Measurements from ENCODE around the gene AP1S3.
A peak's percentile ranks its signal among the peaks of the same experiment; 100 is the strongest.

AP1S3 gene

DNA sequence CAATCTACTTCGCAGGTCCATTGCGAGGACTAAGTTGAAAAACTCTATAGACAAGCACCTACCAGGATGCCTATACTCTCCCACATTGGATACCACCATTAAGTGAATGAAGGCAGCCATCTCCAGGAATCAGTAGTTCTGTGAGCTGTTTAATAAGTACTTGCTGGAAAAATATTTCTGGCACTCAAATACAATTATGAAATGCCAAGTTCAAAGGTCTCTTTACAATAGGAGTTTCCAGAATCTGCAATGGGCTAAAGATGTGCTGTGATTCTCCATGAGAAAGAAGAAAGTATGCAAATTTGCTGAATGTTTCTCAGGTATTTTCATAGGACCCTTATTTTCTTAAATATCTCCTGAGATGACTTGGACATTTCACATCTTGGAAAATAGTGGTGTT, 103.0 kb downstream of the AP1S3 start:
- Histone ChIP-seq H3K27me3 (ENCODE audit: insufficient read depth, low read length) (no peaks in the 10 kb centered on the region), H3K4me3 (ENCODE audit: low read length) (no peak overlapping the region), H3K36me3 (ENCODE audit: insufficient read depth, low read length) (no peaks in the 10 kb centered on the region)

DNA sequence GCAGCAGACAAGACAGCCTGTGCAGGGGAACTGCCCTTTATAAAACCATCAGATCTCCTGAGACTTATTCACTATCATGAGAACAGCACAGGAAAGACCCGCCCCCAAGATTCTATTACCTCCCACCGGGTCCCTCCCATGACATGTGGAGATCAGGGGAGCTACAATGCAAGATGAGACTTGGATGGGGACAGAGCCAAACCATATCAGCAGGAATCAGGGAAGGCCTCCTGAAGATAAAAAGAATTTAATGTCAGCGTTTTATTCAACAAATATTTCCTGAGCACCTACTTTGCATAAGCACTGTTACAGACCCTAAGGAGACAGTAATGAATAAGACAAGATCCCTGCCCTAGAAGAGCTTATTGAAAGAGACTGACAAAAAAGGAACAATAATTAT, 105.0 kb downstream of the AP1S3 start:
- Histone ChIP-seq H3K27me3 (ENCODE audit: insufficient read depth, low read length) (no peaks in the 10 kb centered on the region), H3K36me3 (ENCODE audit: insufficient read depth, low read length) (no peaks in the 10 kb centered on the region), H3K4me3 (ENCODE audit: low read length) (no peak overlapping the region), H2AFZ (ENCODE audit: low read depth, low read length) (no peak overlapping the region), H3K9me3 (ENCODE audit: low read length) (no peaks in the 10 kb centered on the region), H3K4me1 (ENCODE audit: insufficient read depth, low read length) (peaks cover 4% of the 10 kb centered on the region)

More for the DNA sequence above, 103.0 kb downstream of the AP1S3 start:
- Histone ChIP-seq H3K4me1 (ENCODE audit: insufficient read depth, low read length) (no peaks in the 10 kb centered on the region), H2AFZ (ENCODE audit: low read depth, low read length) (no peak overlapping the region), H3K9me3 (ENCODE audit: low read length) (no peaks in the 10 kb centered on the region)

- H3K36me3 ChIP-seq (ENCODE audit: insufficient read depth, low read length), result no peaks in the 10 kb centered on the region
- H3K4me1 ChIP-seq (ENCODE audit: insufficient read depth, low read length), result peaks cover 12% of the 10 kb centered on the region
- no peak overlapping the region for H2AFZ ChIP-seq (ENCODE audit: low read depth, low read length)
These were observed 105.9 kb downstream of the AP1S3 start for GRCh38 chr2:223731503-223731902.

DNA sequence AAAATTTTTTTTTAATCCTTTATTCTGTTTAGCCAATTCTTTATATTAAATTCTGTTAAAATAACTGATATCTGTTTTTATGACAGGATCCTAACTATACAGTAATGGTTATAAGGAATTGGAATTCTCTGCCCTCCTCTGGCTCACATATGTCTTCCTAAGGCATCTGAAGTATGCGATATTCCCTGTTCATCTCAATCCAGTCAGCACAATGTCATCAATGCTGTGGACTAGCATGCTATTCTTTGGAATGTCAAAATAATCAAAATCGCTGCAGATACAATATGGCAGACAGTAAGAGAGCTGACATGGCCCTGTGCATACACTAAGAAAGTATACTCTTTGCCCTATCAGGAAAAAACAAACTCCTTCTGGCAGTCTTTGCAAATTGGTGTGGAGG, 107.6 kb downstream of the AP1S3 start:
- no peak overlapping the region for H2AFZ ChIP-seq (ENCODE audit: low read depth, low read length)
- H3K4me3 ChIP-seq (ENCODE audit: low read length), result no peak overlapping the region
- no peaks in the 10 kb centered on the region for H3K36me3 ChIP-seq (ENCODE audit: insufficient read depth, low read length)
- peaks cover 27% of the 10 kb centered on the region for H3K4me1 ChIP-seq (ENCODE audit: insufficient read depth, low read length)
- no peaks in the 10 kb centered on the region for H3K27me3 ChIP-seq (ENCODE audit: insufficient read depth, low read length)
- H3K9me3 ChIP-seq (ENCODE audit: low read length), result no peaks in the 10 kb centered on the region

More at GRCh38 chr2:223731503-223731902, 105.9 kb downstream of the AP1S3 start:
- Histone ChIP-seq H3K27me3 (ENCODE audit: insufficient read depth, low read length) (no peaks in the 10 kb centered on the region), H3K9me3 (ENCODE audit: low read length) (no peaks in the 10 kb centered on the region), H3K4me3 (ENCODE audit: low read length) (no peak overlapping the region)

DNA sequence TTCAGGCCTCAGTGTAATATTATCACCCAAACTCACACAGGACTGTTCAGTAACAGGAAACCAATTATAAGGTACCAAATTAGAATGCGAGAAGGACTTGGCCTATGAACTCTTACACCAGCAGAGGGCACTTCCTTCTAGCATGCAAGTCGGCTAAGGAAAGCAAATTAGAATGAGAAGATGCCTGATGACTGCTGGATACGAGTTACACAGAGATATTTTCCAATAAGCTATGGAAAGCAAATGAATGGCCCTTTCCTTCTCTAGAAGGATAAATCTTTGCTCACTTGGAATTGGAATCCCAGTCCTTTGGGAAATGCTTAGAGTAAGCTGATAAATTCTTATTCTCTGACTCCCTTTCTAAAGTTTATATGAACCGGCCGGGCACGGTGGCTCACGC, 109.8 kb downstream of the AP1S3 start:
- H3K4me3 ChIP-seq (ENCODE audit: low read length), result no peak overlapping the region

DNA sequence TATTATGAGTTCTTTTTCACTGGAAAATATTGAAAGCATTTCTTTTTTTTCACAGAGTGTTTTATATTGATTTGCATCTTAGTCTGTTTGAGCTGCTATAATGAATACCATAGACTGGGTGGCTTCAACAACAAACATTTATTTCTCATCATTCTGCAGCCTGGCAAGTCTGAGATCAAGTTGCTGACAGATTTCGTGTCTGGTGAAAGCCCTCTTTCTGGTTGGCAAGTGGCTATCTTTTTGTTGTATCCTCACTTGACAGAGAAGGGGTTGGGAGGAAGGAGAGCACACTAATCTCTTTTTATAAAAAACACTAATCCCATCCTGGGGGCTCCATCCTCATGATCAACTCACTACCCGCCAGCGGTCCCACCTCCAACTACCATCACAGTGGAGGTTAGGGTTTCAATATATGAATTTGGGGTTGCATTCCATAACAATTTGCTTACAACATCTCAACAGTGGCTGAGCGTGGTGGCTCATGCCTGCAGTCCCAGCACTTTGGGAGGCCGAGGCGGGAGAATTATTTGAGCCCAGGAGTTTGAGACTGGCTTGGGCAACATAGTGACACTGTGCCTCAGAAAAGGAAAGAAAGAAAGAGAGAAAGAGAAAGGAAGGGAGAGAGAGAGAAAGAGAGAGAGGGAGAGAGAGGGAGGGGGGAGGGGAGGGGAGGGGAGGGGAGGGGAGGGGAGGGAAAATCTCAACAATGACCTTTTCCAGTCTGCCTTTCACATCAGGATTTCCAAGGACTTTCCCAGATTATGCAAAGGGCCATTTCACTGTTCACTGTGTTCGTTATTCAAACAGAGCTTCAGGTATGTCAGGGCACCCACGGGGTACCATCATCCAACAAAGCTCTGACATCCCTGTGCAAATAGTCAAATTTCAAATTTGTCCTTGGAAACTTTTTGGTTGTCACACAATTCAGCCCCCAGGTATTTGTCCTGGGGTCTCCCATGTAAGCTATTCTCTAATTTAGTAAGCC, 111.1 kb downstream of the AP1S3 start:
- no peaks in the 10 kb centered on the region for H3K9me3 ChIP-seq (ENCODE audit: low read length)
- peak overlapping the region; percentile 48 for H2AFZ ChIP-seq (ENCODE audit: low read depth, low read length)
- no peaks in the 10 kb centered on the region for H3K36me3 ChIP-seq (ENCODE audit: insufficient read depth, low read length)
- H3K27me3 ChIP-seq (ENCODE audit: insufficient read depth, low read length), result no peaks in the 10 kb centered on the region
- peak overlapping the region; percentile 52 for H3K4me3 ChIP-seq (ENCODE audit: low read length)
- peaks cover 38% of the 10 kb centered on the region for H3K4me1 ChIP-seq (ENCODE audit: insufficient read depth, low read length)

More for the DNA sequence above, 109.8 kb downstream of the AP1S3 start:
- H3K27me3 ChIP-seq (ENCODE audit: insufficient read depth, low read length), result no peaks in the 10 kb centered on the region
- H2AFZ ChIP-seq (ENCODE audit: low read depth, low read length), result no peak overlapping the region
- no peaks in the 10 kb centered on the region for H3K9me3 ChIP-seq (ENCODE audit: low read length)
- no peaks in the 10 kb centered on the region for H3K36me3 ChIP-seq (ENCODE audit: insufficient read depth, low read length)
- peaks cover 38% of the 10 kb centered on the region for H3K4me1 ChIP-seq (ENCODE audit: insufficient read depth, low read length)

- H3K4me1 ChIP-seq (ENCODE audit: insufficient read depth, low read length), result peaks cover 38% of the 10 kb centered on the region
- no peaks in the 10 kb centered on the region for H3K27me3 ChIP-seq (ENCODE audit: insufficient read depth, low read length)
- H2AFZ ChIP-seq (ENCODE audit: low read depth, low read length), result peak overlapping the region; percentile 48
- H3K4me3 ChIP-seq (ENCODE audit: low read length), result peak overlapping the region; percentile 52
- H3K9me3 ChIP-seq (ENCODE audit: low read length), result no peaks in the 10 kb centered on the region
- H3K36me3 ChIP-seq (ENCODE audit: insufficient read depth, low read length), result no peaks in the 10 kb centered on the region
These were observed 111.9 kb downstream of the AP1S3 start for GRCh38 chr2:223725494-223725893.

GRCh38 chr2:223724861-223725260, 112.5 kb downstream of the AP1S3 start:
- Histone ChIP-seq H3K9me3 (ENCODE audit: low read length) (no peaks in the 10 kb centered on the region), H3K36me3 (ENCODE audit: insufficient read depth, low read length) (no peaks in the 10 kb centered on the region), H3K4me1 (ENCODE audit: insufficient read depth, low read length) (peaks cover 38% of the 10 kb centered on the region), H3K27me3 (ENCODE audit: insufficient read depth, low read length) (no peaks in the 10 kb centered on the region), H3K4me3 (ENCODE audit: low read length) (peak overlapping the region; percentile 52), H2AFZ (ENCODE audit: low read depth, low read length) (peak overlapping the region; percentile 50)

DNA sequence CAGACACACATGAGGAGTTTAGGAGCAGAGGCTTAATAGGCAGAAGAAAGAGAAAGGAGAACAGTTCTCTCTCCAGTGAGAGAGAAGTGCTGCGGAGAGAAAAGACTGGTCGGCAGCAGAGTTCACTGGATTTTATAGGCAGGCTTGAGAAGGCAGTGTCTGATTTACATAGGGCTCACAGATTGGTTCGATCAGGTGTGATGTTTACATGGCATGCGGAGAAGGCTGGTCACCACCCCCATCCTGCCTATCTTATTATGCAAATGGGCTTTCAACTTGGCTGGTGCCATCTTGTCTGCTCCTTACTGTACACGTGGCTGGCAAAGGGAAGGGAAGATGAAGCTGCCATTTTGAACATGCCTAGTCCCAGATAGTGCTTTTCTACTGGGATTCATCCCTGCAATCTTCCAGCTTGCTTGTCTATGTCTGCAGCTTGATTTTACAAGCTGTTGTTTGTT, 113.4 kb downstream of the AP1S3 start:
- Histone ChIP-seq H3K4me1 (ENCODE audit: insufficient read depth, low read length) (peaks cover 38% of the 10 kb centered on the region), H2AFZ (ENCODE audit: low read depth, low read length) (peak overlapping the region; percentile 50), H3K36me3 (ENCODE audit: insufficient read depth, low read length) (no peaks in the 10 kb centered on the region), H3K4me3 (ENCODE audit: low read length) (no peak overlapping the region), H3K9me3 (ENCODE audit: low read length) (no peaks in the 10 kb centered on the region), H3K27me3 (ENCODE audit: insufficient read depth, low read length) (no peaks in the 10 kb centered on the region)

- Histone ChIP-seq H3K27me3 (ENCODE audit: insufficient read depth, low read length) (no peaks in the 10 kb centered on the region), H3K4me1 (ENCODE audit: insufficient read depth, low read length) (peaks cover 33% of the 10 kb centered on the region), H3K9me3 (ENCODE audit: low read length) (no peaks in the 10 kb centered on the region), H2AFZ (ENCODE audit: low read depth, low read length) (no peak overlapping the region), H3K4me3 (ENCODE audit: low read length) (no peak overlapping the region), H3K36me3 (ENCODE audit: insufficient read depth, low read length) (no peaks in the 10 kb centered on the region)
These were observed 115.2 kb downstream of the AP1S3 start for GRCh38 chr2:223722226-223722625.

DNA sequence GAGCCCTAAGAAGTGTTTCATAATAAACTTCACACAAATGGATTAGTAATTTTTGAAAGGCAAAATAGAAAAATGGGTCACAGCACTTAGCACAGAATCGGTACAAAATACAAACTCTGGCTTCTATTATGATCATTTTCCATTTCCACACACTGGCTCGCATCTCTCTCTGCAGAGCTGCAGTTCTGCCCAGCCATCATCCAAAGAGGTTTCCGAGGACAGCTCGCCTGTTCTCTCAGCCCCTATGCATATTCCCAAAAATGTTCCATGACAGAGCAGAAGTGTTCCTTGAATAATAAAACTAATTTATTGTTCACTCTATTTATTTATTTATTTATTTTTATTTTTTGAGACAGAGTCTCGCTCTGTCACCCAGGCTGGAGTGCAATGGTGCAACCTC, 115.6 kb downstream of the AP1S3 start:
- H3K36me3 ChIP-seq (ENCODE audit: insufficient read depth, low read length), result no peaks in the 10 kb centered on the region
- peaks cover 28% of the 10 kb centered on the region for H3K4me1 ChIP-seq (ENCODE audit: insufficient read depth, low read length)
- no peaks in the 10 kb centered on the region for H3K9me3 ChIP-seq (ENCODE audit: low read length)
- no peak overlapping the region for H3K4me3 ChIP-seq (ENCODE audit: low read length)
- H3K27me3 ChIP-seq (ENCODE audit: insufficient read depth, low read length), result no peaks in the 10 kb centered on the region
- no peak overlapping the region for H2AFZ ChIP-seq (ENCODE audit: low read depth, low read length)

DNA sequence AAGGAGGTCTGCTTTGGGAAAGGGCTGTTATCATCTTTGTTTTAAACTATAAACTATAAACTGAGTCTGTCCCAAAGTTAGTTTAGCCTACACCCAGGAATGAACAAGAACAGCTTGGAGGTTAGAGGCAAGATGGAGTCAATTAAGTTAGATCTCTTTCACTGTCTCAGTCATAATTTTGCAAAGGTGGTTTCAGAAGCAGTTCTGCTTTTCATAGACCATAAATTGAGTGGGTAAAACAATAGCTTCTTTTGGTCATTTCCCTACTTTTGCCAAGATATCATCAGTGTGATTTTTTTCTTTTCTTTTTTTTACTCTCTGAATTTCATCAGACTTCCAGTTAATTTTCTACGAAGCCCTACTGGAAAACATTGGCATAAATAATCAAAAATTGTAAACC, 117.0 kb downstream of the AP1S3 start:
- H3K27me3 ChIP-seq (ENCODE audit: insufficient read depth, low read length), result no peaks in the 10 kb centered on the region
- no peak overlapping the region for H2AFZ ChIP-seq (ENCODE audit: low read depth, low read length)
- H3K4me3 ChIP-seq (ENCODE audit: low read length), result no peak overlapping the region
- peaks cover 17% of the 10 kb centered on the region for H3K4me1 ChIP-seq (ENCODE audit: insufficient read depth, low read length)
- no peaks in the 10 kb centered on the region for H3K9me3 ChIP-seq (ENCODE audit: low read length)
- H3K36me3 ChIP-seq (ENCODE audit: insufficient read depth, low read length), result no peaks in the 10 kb centered on the region

- Histone ChIP-seq H2AFZ (ENCODE audit: low read depth, low read length) (no peak overlapping the region), H3K36me3 (ENCODE audit: insufficient read depth, low read length) (no peaks in the 10 kb centered on the region), H3K27me3 (ENCODE audit: insufficient read depth, low read length) (no peaks in the 10 kb centered on the region), H3K9me3 (ENCODE audit: low read length) (no peaks in the 10 kb centered on the region), H3K4me3 (ENCODE audit: low read length) (no peak overlapping the region), H3K4me1 (ENCODE audit: insufficient read depth, low read length) (no peaks in the 10 kb centered on the region)
These were observed 124.7 kb downstream of the AP1S3 start for GRCh38 chr2:223712642-223713041.

All from neuron (in vitro differentiated cells).